GM18867 (cell line): Measurements from ENCODE around the gene USP32.
A peak's percentile ranks its signal among the peaks of the same experiment; 100 is the strongest.
"Not testable (repeated sequence)": the region's sequence is repeated elsewhere in the genome, so short reads cannot be mapped to it uniquely, and the experiment has no call there.

Experiments
- ATAC-seq: cut with Tn5 transposase; IDR thresholded peaks from one replicate; pipeline ENCODE4 v1.9.1; 2021; ENCODE audit warnings: mild to moderate bottlenecking, moderate library complexity; ENCODE audit not compliant: unreplicated experiment

The USP32 gene

DNA sequence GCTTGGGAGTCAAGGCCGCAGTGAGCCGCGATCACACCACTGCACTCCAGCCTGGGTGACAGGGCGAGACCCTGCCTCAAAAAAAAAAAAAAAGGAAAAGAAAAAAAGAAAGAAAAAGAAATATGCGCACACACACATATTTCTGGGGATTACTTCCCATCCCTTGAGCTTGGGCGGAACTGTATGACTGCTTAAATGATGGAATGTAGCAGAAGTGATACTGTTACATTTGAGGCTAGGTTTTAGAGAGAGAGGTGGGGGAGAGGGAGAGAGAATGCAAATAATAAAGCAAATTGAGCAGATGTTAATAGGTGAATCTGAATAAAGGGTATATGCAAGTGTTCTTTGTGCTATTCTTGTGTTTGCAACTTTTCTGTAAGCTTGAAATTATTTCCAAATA lies 12.0 kb upstream of the USP32 start:
- no peak for ATAC-seq

DNA sequence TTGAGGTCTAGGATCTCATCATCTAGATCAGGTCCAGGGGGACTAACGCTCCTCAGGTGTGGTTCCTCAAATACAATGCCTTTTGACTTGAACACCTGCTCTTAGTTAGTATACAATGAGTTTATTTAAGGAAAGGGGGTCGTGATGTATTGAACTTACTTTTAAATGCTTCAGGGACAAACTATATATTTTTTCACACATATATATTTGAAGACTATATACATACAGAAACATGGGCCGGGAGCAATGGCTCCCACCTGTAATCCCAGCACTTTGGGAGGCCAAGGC lies 11.5 kb upstream of the USP32 start:
- no peak for ATAC-seq

- ATAC-seq, result no peak
Measured at GRCh38 chr17:60401819-60402218, 9.9 kb upstream of the USP32 start.

- ATAC-seq, result peak; percentile 73
Measured at GRCh38 chr17:60398227-60398959, 6.5 kb upstream of the USP32 start.

GRCh38 chr17:60396412-60396811 lies 4.5 kb upstream of the USP32 start:
- ATAC-seq, result no peak

DNA sequence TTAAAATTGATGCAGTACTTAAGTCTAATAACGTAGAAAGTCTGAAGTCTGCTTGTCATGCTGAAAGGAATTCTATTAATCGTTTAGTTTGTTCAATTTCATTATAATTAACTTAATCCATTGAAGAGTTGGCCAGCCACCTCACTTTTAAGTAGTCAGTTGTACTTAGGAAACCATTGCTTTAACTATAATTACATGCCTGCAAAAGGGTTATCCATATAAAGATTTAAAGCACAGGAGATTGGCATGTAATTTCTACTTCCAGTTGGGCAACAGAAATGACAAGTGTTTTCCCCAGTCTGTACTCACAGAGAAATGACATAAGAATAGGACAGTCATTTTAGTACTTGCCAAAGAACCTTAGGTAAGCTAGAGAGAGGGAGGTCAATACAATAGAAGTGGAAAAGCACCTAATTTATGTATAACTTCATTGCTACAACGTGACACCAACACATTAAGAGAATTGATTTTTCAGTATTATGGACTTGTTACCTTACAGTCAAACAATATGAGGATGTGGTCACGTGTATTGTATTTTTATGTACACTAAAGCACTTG lies 3.7 kb upstream of the USP32 start:
- no peak for ATAC-seq

DNA sequence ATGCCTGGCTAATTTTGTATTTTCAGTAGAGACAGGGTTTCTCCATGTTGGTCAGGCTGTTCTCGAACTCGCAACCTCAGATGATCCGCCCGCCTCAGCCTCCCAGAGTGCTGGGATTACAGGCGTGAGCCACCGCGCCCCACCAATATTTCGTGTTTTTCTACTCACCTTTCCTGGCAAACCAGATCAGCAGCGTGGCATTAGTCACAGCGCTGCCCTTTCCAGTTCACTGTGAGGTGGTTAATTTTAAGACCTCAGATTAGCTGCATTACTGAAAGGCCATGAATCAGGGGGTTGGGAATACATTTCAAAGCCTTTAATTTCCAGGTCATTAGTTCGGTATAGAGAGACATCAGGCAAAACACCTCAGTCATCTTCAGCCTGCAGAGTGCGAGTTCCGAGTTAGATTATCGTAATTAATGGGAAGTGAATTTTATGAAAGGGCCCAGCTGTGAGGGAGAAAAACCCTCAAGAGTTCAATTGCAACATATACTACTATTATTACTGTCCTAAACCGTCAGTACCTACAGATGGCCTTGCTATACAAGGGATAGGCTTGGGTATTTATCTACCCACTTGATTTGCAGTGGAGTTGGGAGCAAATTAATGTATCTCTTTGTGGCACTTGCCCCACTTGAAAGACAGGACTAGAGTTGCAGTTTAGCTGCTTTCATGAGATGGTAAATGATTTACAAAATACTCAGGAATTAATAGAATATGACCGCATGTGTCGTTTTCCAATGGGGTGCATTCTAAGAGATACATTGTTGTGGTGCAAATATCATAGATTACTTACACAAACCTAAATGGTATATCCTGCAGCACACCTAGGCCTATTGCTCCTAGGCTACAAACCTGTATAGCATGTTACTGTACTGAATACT lies 2.1 kb upstream of the USP32 start:
- ATAC-seq, result no peak

GRCh38 chr17:60392845-60393702 lies 1.1 kb upstream of the USP32 start:
- no peak for ATAC-seq

DNA sequence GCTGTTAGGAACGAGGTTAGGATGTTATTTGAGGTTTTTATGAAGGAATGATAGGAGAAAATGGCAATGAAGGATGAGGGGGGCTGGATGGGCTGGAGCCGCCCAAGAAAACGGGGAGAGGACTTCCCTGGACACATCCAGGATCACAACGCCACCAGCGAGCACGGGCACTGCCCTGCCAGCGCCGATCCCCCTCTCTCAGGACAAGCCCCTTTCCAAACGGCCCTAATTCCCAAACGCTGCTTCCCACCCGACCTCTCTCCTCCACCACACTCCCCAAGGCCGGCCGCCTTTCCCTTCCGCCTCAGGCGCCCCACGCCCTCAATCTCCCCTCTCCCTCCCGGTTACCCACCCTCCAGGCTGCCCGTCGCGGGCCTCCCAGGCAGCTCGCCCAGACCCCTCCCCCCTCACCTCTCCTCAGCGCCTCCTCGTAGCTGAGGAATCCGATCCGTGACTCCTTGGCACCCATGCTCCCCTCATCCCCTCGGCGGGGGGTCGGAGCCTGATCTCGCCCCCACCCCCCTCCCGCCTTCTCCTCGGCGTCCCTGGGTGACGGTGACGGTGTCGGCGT lies 377 bp downstream of the USP32 start:
- ATAC-seq, result peak; percentile 24

DNA sequence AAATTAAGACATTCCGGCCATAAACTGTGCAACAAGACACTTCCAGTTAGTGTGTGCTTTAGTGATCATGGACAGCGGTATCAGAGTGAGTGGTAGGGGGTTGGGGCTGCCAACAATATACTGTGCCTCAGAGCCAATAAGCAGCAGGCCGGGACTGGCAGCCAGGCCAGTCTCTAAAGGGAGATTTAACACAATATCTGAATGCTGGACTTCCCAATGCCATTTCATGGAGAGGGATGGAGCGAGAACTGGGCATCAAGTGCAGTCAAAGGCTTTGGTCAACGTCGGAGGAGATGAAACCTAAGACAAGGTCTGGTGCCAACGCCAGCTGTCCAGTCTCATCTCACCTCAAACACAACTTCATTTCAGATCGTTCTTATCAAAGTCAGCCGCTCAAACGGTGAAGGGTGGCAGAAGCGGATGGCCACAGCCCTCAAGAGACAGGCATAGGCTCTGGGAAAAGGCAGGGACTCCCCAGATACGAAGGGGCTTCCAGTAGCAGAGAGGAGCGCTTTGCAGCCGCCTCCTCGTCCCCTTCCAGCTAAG lies 935 bp downstream of the USP32 start:
- ATAC-seq, result no peak

GRCh38 chr17:60390186-60390585 lies 1.7 kb downstream of the USP32 start:
- no peak for ATAC-seq

- ATAC-seq, result no peak
Measured at GRCh38 chr17:60388742-60389141, 3.2 kb downstream of the USP32 start.

GRCh38 chr17:60387666-60388065 lies 4.3 kb downstream of the USP32 start:
- ATAC-seq, result no peak

GRCh38 chr17:60386147-60387058 lies 5.5 kb downstream of the USP32 start:
- ATAC-seq, result no peak

DNA sequence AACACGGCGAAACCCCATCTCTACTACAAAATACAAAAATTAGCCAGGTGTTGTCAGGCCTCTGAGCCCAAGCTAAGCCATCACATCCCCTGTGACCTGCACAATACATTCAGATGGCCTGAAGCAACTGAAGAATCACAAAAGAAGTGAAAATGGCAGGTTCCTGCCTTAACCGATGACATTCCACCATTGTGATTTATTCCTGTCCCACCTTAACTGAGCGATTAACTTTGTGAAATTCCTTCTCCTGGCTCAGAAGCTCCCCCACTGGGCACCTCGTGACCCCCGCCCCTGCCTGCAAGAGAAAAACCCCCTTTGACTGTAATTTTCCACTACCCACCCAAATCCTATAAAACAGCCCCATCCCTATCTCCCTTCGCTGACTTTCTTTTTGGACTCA lies 7.0 kb downstream of the USP32 start:
- ATAC-seq, result not testable (repeated sequence)

DNA sequence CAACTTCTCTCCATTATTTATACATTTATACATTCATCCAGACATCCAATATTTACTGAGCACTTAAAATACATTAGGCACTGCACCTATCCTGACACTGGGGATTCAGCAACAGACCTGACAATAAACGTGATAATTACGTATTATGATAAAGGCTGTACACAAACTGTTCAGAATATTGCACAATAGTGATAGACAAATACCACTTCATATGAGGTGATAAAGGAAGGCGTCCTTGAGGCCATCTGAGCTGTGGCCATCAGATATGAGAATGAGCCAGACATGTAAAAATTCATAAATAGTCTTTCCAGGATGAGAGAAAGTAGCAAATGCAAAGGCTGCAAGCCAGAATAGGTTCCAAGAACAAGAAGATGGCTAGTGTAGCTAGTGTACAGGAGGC lies 8.6 kb downstream of the USP32 start:
- no peak for ATAC-seq

DNA sequence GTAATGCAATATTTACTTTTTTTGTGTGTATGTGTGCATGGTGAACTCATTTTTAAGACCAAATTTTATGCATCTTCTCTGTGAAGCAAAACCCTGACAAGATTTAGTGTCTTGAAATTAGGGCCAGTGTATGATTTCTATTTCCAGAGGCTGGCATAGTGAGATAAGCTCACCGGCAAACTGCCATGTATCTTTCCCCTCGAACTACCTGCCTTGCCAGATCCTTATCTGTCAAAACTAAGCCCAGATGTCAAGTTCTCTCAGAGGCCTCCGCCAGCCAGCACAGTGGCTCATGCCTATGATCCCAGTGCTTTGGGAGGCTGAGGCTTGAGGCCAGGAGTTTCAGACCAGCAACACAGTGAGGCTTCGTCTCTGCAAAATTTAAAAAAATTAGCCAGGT lies 10.0 kb downstream of the USP32 start:
- no peak for ATAC-seq

DNA sequence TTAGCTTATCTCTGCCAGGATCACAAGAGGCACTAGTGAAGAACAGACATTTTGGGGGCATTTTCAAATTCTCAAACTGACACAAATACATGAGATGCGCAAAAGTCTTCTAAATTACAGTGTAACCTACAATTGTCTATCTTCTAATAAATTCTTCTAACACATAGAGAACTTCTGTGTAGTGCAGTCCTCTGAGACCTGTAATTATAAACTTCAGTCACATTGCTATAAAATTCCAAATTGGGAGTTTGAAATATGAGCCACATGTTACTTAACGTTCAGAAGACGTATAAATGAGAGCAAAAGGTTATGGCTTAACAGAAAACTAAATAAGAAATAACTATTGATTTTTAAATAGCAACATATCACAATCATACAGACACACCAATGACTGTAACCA lies 12.5 kb downstream of the USP32 start:
- not testable (repeated sequence) for ATAC-seq

DNA sequence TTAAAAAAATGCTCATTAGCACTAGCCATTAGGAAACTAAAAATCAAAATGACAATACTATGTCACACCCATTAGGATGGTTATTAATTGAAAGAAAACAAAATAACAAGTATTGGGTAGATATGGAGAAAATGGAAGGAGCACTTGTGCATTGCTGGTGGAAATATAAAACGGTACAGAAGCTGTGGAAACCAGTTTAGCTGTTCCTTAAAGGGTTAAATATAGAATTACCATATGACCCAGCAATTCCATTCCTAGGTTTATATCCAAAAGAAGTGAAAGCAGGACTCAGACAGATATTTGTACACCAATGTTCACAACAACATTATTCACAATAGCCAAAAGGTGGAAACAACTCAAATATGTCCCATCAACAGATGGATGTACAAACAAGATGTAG lies 13.7 kb downstream of the USP32 start:
- ATAC-seq, result not testable (repeated sequence)
